Right lobe of liver (tissue), 6 donors: Measurements from ENCODE around the gene CACNB4. TPM values are rescaled to one million over a fixed set of nuclear protein-coding genes. Genes with fewer than 3 reads are reported as not detected.

ENCODE experiments used
- ATAC-seq, 4 donors: fragments of 200-7000 bp; cut with Tn5 transposase; one replicate each; pipeline ENCODE4 v1.9.1; 2020; ENCODE audit warnings: mild to moderate bottlenecking in 4 of 4, moderate library complexity in 4 of 4
- DNase-seq, 3 donors: peaks; one replicate each; pipeline ENCODE4 v3.0.0-alpha.2; 2020
- H3K27ac ChIP-seq, 3 donors: fragments of 200-600 bp; one replicate each; pipeline ENCODE4 v1.8.0; 2022
- H3K27me3 ChIP-seq, 2 donors: fragments of 200-600 bp; one replicate each; pipeline ENCODE4 v1.8.0; 2022
- H3K36me3 ChIP-seq, 4 donors: fragments of 200-600 bp; sonication (generic) in 1 of 4; one replicate each; pipeline versions ENCODE4 v1.5.1 to v1.8.0; 2017 to 2022; ENCODE audit warnings: control low read depth in 1 of 4
- H3K4me1 ChIP-seq, 4 donors: fragments of 200-600 bp; sonication (generic) in 1 of 4; one replicate each; pipeline versions ENCODE4 v1.5.1 to v1.8.0; 2017 to 2022; ENCODE audit warnings: control low read depth in 1 of 4
- H3K4me3 ChIP-seq, 3 donors: fragments of 200-600 bp; one replicate each; pipeline ENCODE4 v1.8.0; 2022
- H3K9me3 ChIP-seq, 4 donors: fragments of 200-600 bp; sonication (generic) in 1 of 4; one replicate each; pipeline versions ENCODE4 v1.5.1 to v1.8.0; 2017 to 2022; ENCODE audit warnings: control low read depth in 1 of 4
- CTCF ChIP-seq, 4 donors: fragments of 200-600 bp in 3 of 4; fragments of 450-650 bp in 1 of 4; IDR thresholded peaks; one replicate each; pipeline versions ENCODE4 v1.5.1 to v1.8.0; 2016 to 2022; ENCODE audit warnings: antibody characterized with exemption in 4 of 4, mild to moderate bottlenecking in 2 of 4
- POLR2A ChIP-seq: fragments of 450-650 bp; IDR thresholded peaks from one replicate; pipeline ENCODE4 v1.6.1; 2017; ENCODE audit warnings: antibody characterized with exemption, mild to moderate bottlenecking
- WGBS: methylation state at CpG from one replicate; pipeline ENCODE4 v1.1.6; 2018; ENCODE audit warnings: low coverage, low lambda C conversion rate; ENCODE audit not compliant: insufficient coverage; ENCODE audit errors: missing lambda C conversion rate; 5-methylcytosine and 5-hydroxymethylcytosine counted together
- intact Hi-C, 2 donors: fragments of 100-400 bp; cut with DNase I; formaldehyde crosslinking; loops; one replicate each; pipeline versions ENCODE4 v1.11.2 to v1.14.1; 2022
- total RNA-seq, 6 experiments: library from RNA; depleted of rRNA in 2 of 6; stranded (reverse); fragments of >200 nt in 2 of 6; fragmentation: NEBNext Ultra II Directional in 3 of 6; extraction: Animal tissue kit (Norgen Biotek cat#: 25700) in 3 of 6; gene quantifications; one replicate each; pipeline versions ENCODE4 v1.1.0 to v1.2.4, GENCODE V29; 2016 to 2023
- donor health status: DM: no; HTN: yes; CAD: no.
- donor health status: DM: no; HTN: no; CAD: no.
- donor health status: DM: no; HTN: no; CAD: no.
- donor health status: DM: no; HTN: yes; CAD: no.
- donor health status: DM: no; HTN: yes; CAD: no.

Gene CACNB4
- total RNA-seq, 6 experiments from 2014 or later, result 0.06 to 0.49 (median 0.25) TPM

DNA sequence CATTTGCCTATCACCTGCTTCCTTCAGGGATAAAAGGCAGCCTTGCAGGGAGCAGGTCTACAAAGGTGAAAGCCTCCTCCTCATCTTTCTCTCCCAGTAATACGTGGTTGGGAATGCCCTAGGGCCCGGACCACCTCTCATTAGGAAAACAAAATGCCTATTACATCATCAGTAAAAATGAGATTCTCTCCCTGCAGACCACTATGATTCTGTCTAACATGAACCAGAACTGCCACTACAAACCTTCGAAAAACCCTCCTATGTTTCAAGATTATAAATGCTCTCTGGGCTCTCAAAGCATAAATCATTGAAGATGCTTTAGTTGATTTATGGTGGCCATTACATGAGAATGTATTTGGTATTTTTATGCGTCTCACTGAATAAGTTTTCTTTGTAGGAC, 162.2 kb downstream of the CACNB4 start:
- WGBS, result 77% methylated on average over 4 of the region's 4 CpGs

DNA sequence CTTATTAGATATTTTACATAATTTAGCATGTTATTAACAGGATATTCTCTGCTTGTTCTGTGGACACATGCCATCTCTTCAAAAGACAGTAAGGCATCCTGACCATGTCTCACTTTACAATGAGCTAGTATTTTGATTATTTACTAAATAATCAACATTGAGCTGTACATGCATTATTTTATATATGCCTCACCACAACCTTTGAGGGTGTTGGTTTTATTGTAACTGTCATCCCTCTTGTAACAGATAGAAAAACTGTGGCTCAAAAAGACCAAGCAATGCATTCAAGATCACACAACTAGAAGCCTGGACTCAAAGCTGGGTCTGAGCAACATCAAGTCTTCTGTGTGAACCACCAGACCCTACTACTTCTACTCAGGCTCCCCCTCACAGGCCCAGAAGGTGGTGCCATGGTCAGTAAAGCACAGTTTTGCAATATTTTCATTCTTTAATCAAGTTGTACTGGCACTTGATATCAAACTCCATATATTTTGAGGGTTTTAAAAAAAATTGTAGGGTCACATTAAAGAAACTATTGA, 165.5 kb downstream of the CACNB4 start:
- no peak for TF ChIP-seq POLR2A
- TF ChIP-seq CTCF (IDR thresholded peaks at IDR 0.05), result no peak
- Histone ChIP-seq H3K27me3 (no peaks in the 10 kb centered on the region), H3K9me3 (no peaks in the 10 kb centered on the region), H3K4me1 (no peaks in the 10 kb centered on the region), H3K4me3 (no peak overlapping the region), H3K36me3 (no peaks in the 10 kb centered on the region), H3K27ac (no peak overlapping the region)
- ATAC-seq (no peak), DNase-seq (no peak)
- intact Hi-C loops, result no loop called here

More for the DNA sequence above, 162.2 kb downstream of the CACNB4 start:
- Histone ChIP-seq H3K27me3 (no peaks in the 10 kb centered on the region), H3K27ac (no peak overlapping the region), H3K4me1 (no peaks in the 10 kb centered on the region), H3K36me3 (no peaks in the 10 kb centered on the region), H3K4me3 (no peak overlapping the region), H3K9me3 (no peaks in the 10 kb centered on the region)
- DNase-seq (no peak), ATAC-seq (no peak)
- intact Hi-C loops, result no loop called here
- TF ChIP-seq CTCF (IDR thresholded peaks at IDR 0.05) (no peak), POLR2A (no peak)

DNA sequence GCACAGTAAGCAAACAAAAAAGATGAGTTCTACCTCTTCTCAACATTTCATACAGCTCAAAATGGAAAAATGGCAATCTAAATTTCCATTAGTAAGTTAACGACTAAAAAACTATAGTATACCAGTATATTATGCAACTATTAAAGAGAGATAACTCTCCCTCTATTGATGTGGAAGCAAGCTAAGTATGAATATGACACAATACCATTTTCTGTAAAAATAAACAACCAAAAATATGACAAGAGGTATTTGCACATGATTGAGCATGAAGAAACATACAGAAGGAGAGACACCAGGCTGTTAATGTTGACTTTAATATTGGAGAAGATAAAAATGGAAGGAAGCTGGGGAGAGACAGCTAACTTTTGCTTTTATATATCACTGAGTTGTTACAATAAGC, 167.1 kb downstream of the CACNB4 start:
- Histone ChIP-seq H3K27me3 (no peaks in the 10 kb centered on the region), H3K4me1 (no peaks in the 10 kb centered on the region), H3K9me3 (no peaks in the 10 kb centered on the region), H3K36me3 (no peaks in the 10 kb centered on the region), H3K4me3 (no peak overlapping the region), H3K27ac (no peak overlapping the region)
- 72% methylated on average over 1 of the region's 1 CpG for WGBS
- ATAC-seq (no peak), DNase-seq (no peak)
- intact Hi-C loops, result no loop called here
- TF ChIP-seq POLR2A (no peak), CTCF (IDR thresholded peaks at IDR 0.05) (no peak)

DNA sequence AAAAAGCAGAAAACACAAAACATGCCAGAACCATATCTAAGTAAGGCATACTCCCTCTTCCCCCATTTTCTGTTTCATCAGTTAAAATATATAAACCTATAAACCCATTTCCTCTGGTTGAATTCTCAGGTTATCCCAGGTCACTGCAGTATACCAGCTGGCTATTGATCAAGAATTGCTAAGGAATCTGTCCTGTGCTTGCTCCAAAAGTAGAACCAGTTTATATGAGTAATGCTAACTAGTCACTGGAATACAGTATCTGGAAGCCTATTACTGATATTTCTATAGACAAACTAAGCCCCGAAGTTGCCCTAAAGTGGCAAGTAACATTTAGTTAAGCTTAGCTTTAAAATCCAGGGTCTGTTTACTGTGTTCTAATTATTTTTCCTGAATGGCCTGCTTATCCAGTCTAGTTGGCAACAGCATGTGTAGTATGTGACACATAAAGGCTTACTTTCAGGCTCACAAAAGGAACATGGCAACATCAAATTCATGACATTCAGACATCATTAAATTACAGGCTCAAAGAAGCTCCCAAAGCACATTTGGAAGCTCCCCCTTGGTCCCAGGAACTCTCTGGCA, 167.7 kb downstream of the CACNB4 start:
- no peak overlapping the region for H3K27ac ChIP-seq
- intact Hi-C loops, result no loop called here
- no peak for DNase-seq
- WGBS, result 91% methylated on average over 1 of the region's 1 CpG
- no peak overlapping the region for H3K4me3 ChIP-seq
- H3K27me3 ChIP-seq, result no peaks in the 10 kb centered on the region
- H3K4me1 ChIP-seq, result no peaks in the 10 kb centered on the region
- ATAC-seq, result no peak
- H3K9me3 ChIP-seq, result no peaks in the 10 kb centered on the region
- TF ChIP-seq CTCF (IDR thresholded peaks at IDR 0.05) (no peak), POLR2A (no peak)
- no peaks in the 10 kb centered on the region for H3K36me3 ChIP-seq

- Histone ChIP-seq H3K4me3 (no peak overlapping the region), H3K36me3 (no peaks in the 10 kb centered on the region), H3K27ac (no peak overlapping the region), H3K27me3 (no peaks in the 10 kb centered on the region), H3K9me3 (no peaks in the 10 kb centered on the region), H3K4me1 (no peaks in the 10 kb centered on the region)
- TF ChIP-seq CTCF (IDR thresholded peaks at IDR 0.05), result no peak
- TF ChIP-seq POLR2A, result no peak
- DNase-seq (no peak), ATAC-seq (no peak)
- intact Hi-C loops, result no loop called here
- 67% methylated on average over 2 of the region's 2 CpGs for WGBS
These were observed 168.8 kb downstream of the CACNB4 start for GRCh38 chr2:151930042-151930441.
